GM12878 (cell line): ENCODE results near the gene TUBB4B. TPM values are rescaled to one million over a fixed set of nuclear protein-coding genes. Genes with fewer than 3 reads are reported as not detected.
A peak's percentile ranks its signal among the peaks of the same experiment; 100 is the strongest.

ENCODE experiments used
- ATAC-seq: fragments of 200-7000 bp; cut with Tn5 transposase; 3 replicates; pipeline ENCODE4 v1.9.1; 2020; ENCODE audit warnings: mild to moderate bottlenecking, moderate library complexity
- BruUV-seq: library from RNA; stranded (reverse); fragments of 400-500 nt; replicated peaks from 2 replicates; lab custom pipeline; 2021; lab: Mats Ljungman, UMichigan
- CTCF ChIA-PET: fragments of 300-600 bp; sonication (Branson Sonifier 250); formaldehyde crosslinking; extraction: SDS; loops from one replicate; lab custom pipeline; 2021; ENCODE audit warnings: inconsistent platforms; lab: Yijun Ruan, JAX
- POLR2A ChIA-PET: fragments of 350-600 bp; formaldehyde crosslinking; extraction: SDS; loops from one replicate; lab custom pipeline; 2021; ENCODE audit warnings: inconsistent platforms; lab: Charles Lee
- RAD21 ChIA-PET: fragments of 300-600 bp; sonication (Branson Sonifier 250); formaldehyde crosslinking; loops from one replicate; lab custom pipeline; 2023; ENCODE audit warnings: antibody characterized with exemption; ENCODE audit not compliant: unreplicated experiment; lab: Charles Lee
- SMC1A ChIA-PET: fragments of 300-600 bp; sonication (Branson Sonifier 250); formaldehyde crosslinking; loops from one replicate; lab custom pipeline; 2023; ENCODE audit not compliant: unreplicated experiment, uncharacterized antibody; lab: Charles Lee
- DNase-seq: peaks from one replicate; pipeline ENCODE4 v3.0.0-alpha.2; 2011; ENCODE audit warnings: low read depth, low spot score
- FAIRE-seq: peaks from 3 replicates; lab custom pipeline; 2011; peaks lifted over from hg19 to GRCh38; lab: Jason Lieb, UNC
- H2AFZ ChIP-seq: 2 replicates; pipeline ENCODE4 v1.6.0; 2011; ENCODE audit warnings: low read depth, low read length, control low read depth; ENCODE audit not compliant: control insufficient read depth
- H3K27ac ChIP-seq: 2 replicates; pipeline ENCODE4 v1.5.1; 2011; ENCODE audit warnings: control low read depth; ENCODE audit not compliant: control insufficient read depth, insufficient read depth
- H3K27me3 ChIP-seq, 2 experiments: replicated peaks in 1 of 2; 2 replicates each; pipeline versions ENCODE4 v1.6.0 to v1.6.1; 2011; ENCODE audit warnings: low read length in 1 of 2; ENCODE audit not compliant: control insufficient read depth in 2 of 2, insufficient read depth in 2 of 2
- H3K36me3 ChIP-seq, 2 experiments: 2 replicates each; pipeline ENCODE4 v1.5.1; 2011; ENCODE audit warnings: low read length in 1 of 2; ENCODE audit not compliant: control insufficient read depth in 2 of 2, insufficient read depth in 2 of 2
- H3K4me1 ChIP-seq: 2 replicates; pipeline ENCODE4 v1.6.1; 2011; ENCODE audit warnings: mild to moderate bottlenecking, low read length, moderate library complexity, mixed read lengths; ENCODE audit not compliant: control insufficient read depth, insufficient read depth
- H3K4me2 ChIP-seq: 2 replicates; pipeline ENCODE4 v1.6.0; 2011; ENCODE audit warnings: control low read depth; ENCODE audit not compliant: control insufficient read depth, insufficient read depth
- H3K4me3 ChIP-seq: fragments of 200-600 bp; sonication (generic); 2 replicates; pipeline ENCODE4 v1.5.1; 2016
- H3K79me2 ChIP-seq: 2 replicates; pipeline ENCODE4 v1.6.0; 2011; ENCODE audit warnings: low read length; ENCODE audit not compliant: control insufficient read depth, insufficient read depth
- H3K9ac ChIP-seq: 2 replicates; pipeline ENCODE4 v1.8.0; 2011; ENCODE audit warnings: low read length, control low read depth, mixed read lengths; ENCODE audit not compliant: control insufficient read depth, insufficient read depth
- H3K9me3 ChIP-seq: replicated peaks from 3 replicates; pipeline ENCODE4 v1.5.1; 2011; ENCODE audit warnings: mild to moderate bottlenecking, low read length; ENCODE audit not compliant: control insufficient read depth, insufficient read depth
- H4K20me1 ChIP-seq: 2 replicates; pipeline ENCODE4 v1.6.0; 2011; ENCODE audit not compliant: control insufficient read depth, insufficient read depth
- JUNB ChIP-seq: IDR thresholded peaks from 2 replicates; pipeline ENCODE4 v1.6.1; 2016; ENCODE audit warnings: antibody characterized with exemption, mild to moderate bottlenecking
- MEF2A ChIP-seq: IDR thresholded peaks from 2 replicates; pipeline ENCODE4 v1.6.1; 2011; ENCODE audit warnings: low read depth, mild to moderate bottlenecking, low read length, moderate library complexity; ENCODE audit not compliant: insufficient read depth
- MLLT1 ChIP-seq: fragments of 450-650 bp; IDR thresholded peaks from 2 replicates; pipeline ENCODE4 v1.6.1; 2016; ENCODE audit warnings: mild to moderate bottlenecking
- MTA3 ChIP-seq: IDR thresholded peaks from 2 replicates; pipeline ENCODE4 v1.6.1; 2012; ENCODE audit warnings: low read length, inconsistent platforms, borderline replicate concordance
- NFYB ChIP-seq: IDR thresholded peaks from 2 replicates; pipeline ENCODE4 v1.6.1; 2011; ENCODE audit warnings: low read depth, mild to moderate bottlenecking, low read length, improper control_type of control experiment, moderate library complexity; ENCODE audit not compliant: insufficient read depth
- PKNOX1 ChIP-seq: fragments of 450-650 bp; IDR thresholded peaks from 2 replicates; pipeline ENCODE4 v1.6.1; 2016; ENCODE audit warnings: mild to moderate bottlenecking
- RB1 ChIP-seq: fragments of 450-650 bp; formaldehyde crosslinking; IDR thresholded peaks from 2 replicates; pipeline ENCODE4 v1.6.1; 2017; ENCODE audit warnings: mild to moderate bottlenecking, borderline replicate concordance
- SIX5 ChIP-seq: IDR thresholded peaks from 2 replicates; pipeline ENCODE4 v1.6.1; 2011; ENCODE audit warnings: mild to moderate bottlenecking, low read depth, low read length, moderate library complexity; ENCODE audit not compliant: severe bottlenecking
- ZZZ3 ChIP-seq: IDR thresholded peaks from 2 replicates; pipeline ENCODE4 v1.6.1; 2011; ENCODE audit warnings: low read depth; ENCODE audit not compliant: control insufficient read depth, insufficient read length
- WGBS: methylation state at CpG from one replicate; pipeline ENCODE4 v1.1.6; 2016; ENCODE audit warnings: low lambda C conversion rate; ENCODE audit not compliant: insufficient replicate concordance, insufficient coverage; ENCODE audit errors: missing lambda C conversion rate; 5-methylcytosine and 5-hydroxymethylcytosine counted together
- in situ Hi-C: fragments of 300-500 bp; cut with MboI; formaldehyde crosslinking; loops from 9 replicates; pipeline ENCODE4 v1.14.3; 2018; ENCODE audit warnings: mixed read lengths
- intact Hi-C: fragments of 100-400 bp; cut with micrococcal nuclease; formaldehyde crosslinking; loops from one replicate; pipeline ENCODE4 v1.14.2; 2022; ENCODE audit not compliant: unreplicated experiment
- polyA plus RNA-seq, 11 experiments: library from polyadenylated mRNA; depleted of rRNA in 4 of 11; unstranded in 6 of 11; stranded (reverse) in 5 of 11; fragments of >200 nt; fragmentation: Nextera tagmentation in 4 of 11; fragmentation: Illumina TruSeq in 1 of 11; extraction: Ambion mirVana in 4 of 11; extraction: Trizol in 1 of 11; gene quantifications; 1 replicate in 1 of 11; 2 replicates in 10 of 11; pipeline versions ENCODE4 v1.2.1 to v1.2.3, GENCODE V29; 2011 to 2016; ENCODE audit warnings: inconsistent platforms in 2 of 11, missing spikeins in 2 of 11, low read depth in 1 of 11
- total RNA-seq, 4 experiments: library from RNA; depleted of rRNA in 3 of 4; stranded (reverse); fragments of >200 nt in 3 of 4; fragmentation: Illumina TruSeq in 1 of 4; extraction: Trizol in 1 of 4; gene quantifications; 2 replicates each; pipeline versions ENCODE4 v1.2.1 to v1.2.3, GENCODE V29; 2013 to 2021
- TF ChIP-seq, protein P1 (sequence below): fragments of 450-650 bp; IDR thresholded peaks from 2 replicates; pipeline ENCODE4 v1.6.1; 2017; ENCODE audit warnings: mild to moderate bottlenecking, moderate library complexity

Gene TUBB4B
- total and polyA plus RNA-seq, 10 of the 15 experiments (the other 5 are each of a cell fraction or from before 2014, with no cell fraction given): 23.0 to 532 (median 254) TPM

DNA sequence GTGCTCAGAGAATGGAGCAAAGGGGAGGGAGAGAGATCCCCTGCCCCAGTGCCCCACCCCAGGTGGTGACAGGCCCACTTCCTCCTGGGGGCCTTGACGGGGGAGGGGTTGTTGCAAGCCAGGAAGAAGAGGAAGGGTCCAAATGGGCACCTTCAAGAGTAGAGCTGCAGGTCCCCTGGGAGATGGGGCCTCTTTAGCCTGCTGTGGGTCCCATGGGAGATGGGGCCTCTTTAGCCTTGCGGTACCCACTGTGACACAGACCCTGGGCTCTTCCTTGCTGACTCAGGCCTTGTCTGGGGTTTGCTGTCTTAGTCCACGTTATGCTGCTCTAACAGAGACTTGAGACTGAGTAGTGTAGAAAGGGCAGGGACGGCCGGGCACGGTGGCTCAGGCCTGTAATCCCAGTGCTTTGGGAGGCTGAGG lies 26.9 kb downstream of the TUBB4B start (continued):
- TF ChIP-seq RB1: peak; percentile 32; the same call in 1 of the 2 replicates
- TF ChIP-seq, protein P1, sequence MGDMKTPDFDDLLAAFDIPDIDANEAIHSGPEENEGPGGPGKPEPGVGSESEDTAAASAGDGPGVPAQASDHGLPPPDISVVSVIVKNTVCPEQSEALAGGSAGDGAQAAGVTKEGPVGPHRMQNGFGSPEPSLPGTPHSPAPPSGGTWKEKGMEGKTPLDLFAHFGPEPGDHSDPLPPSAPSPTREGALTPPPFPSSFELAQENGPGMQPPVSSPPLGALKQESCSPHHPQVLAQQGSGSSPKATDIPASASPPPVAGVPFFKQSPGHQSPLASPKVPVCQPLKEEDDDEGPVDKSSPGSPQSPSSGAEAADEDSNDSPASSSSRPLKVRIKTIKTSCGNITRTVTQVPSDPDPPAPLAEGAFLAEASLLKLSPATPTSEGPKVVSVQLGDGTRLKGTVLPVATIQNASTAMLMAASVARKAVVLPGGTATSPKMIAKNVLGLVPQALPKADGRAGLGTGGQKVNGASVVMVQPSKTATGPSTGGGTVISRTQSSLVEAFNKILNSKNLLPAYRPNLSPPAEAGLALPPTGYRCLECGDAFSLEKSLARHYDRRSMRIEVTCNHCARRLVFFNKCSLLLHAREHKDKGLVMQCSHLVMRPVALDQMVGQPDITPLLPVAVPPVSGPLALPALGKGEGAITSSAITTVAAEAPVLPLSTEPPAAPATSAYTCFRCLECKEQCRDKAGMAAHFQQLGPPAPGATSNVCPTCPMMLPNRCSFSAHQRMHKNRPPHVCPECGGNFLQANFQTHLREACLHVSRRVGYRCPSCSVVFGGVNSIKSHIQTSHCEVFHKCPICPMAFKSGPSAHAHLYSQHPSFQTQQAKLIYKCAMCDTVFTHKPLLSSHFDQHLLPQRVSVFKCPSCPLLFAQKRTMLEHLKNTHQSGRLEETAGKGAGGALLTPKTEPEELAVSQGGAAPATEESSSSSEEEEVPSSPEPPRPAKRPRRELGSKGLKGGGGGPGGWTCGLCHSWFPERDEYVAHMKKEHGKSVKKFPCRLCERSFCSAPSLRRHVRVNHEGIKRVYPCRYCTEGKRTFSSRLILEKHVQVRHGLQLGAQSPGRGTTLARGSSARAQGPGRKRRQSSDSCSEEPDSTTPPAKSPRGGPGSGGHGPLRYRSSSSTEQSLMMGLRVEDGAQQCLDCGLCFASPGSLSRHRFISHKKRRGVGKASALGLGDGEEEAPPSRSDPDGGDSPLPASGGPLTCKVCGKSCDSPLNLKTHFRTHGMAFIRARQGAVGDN: peak; percentile 36
- TF ChIP-seq, all 136 proteins: peak for 9

GRCh38 chr9:137268538-137269201 lies 27.6 kb downstream of the TUBB4B start:
- Histone ChIP-seq H3K9ac (peak overlapping the region; percentile 28), H3K36me3 (peaks cover 6 to 18% of the 10 kb centered on the region in 2 experiments; a peak in 3 of 4 replicates), H3K79me2 (0 out of 2 replicates have a peak, but pooled peaks cover 2% of the 10 kb centered on the region), H3K27me3 (no peaks in the 10 kb centered on the region), H3K4me3 (peak overlapping the region; percentile 46; the same call in 1 of the 2 replicates), H3K9me3 (no peaks in the 10 kb centered on the region), H2AFZ (no peak overlapping the region), H3K27ac (peak overlapping the region; percentile 47), H4K20me1 (no peaks in the 10 kb centered on the region), H3K4me2 (peak overlapping the region; percentile 68), H3K4me1 (peaks cover 17% of the 10 kb centered on the region)
- in situ Hi-C loops (no loop called here), intact Hi-C loops (no loop called here)
- ChIA-PET RAD21 (interaction anchor here (0.8 to 1.9 kb wide), 2 partner anchors 9 to 32 kb away, joined by 3 to 5 read pairs; partner anchors contain the start of gene TOR4A), CTCF (interaction anchor here (0.9 to 2.6 kb wide), 3 partner anchors 8 to 32 kb away, joined by 3 to 11 read pairs (median 4); partner anchors contain the start of gene TOR4A), SMC1A (no interaction called here), POLR2A (interaction anchor here (0.6 to 2.4 kb wide), 4 partner anchors 13 to 87 kb away, joined by 3 to 13 read pairs (median 3); partner anchors contain the start of genes NELFB and TPRN)
- DNase-seq (no peak), FAIRE-seq (peak; percentile 31), ATAC-seq (peak; percentile 53)
- 42% methylated on average over 19 of the region's 19 CpGs for WGBS
- TF ChIP-seq ZZZ3 (no peak), SIX5 (no peak), MLLT1 (peak; percentile 48; the same call in 1 of the 2 replicates), MEF2A (no peak), PKNOX1 (peak; percentile 8; the same call in 1 of the 2 replicates), NFYB (no peak), JUNB (no peak), MTA3 (no peak)
- BruUV-seq: TSS peak; percentile 39
